ENCODE measurements around the gene FER. TPM values are rescaled to one million over a fixed set of nuclear protein-coding genes. Genes with fewer than 3 reads are reported as not detected.

Gene FER
- total RNA-seq, 2 experiments from 2014 or later, result 14.2 to 15.9 TPM

DNA sequence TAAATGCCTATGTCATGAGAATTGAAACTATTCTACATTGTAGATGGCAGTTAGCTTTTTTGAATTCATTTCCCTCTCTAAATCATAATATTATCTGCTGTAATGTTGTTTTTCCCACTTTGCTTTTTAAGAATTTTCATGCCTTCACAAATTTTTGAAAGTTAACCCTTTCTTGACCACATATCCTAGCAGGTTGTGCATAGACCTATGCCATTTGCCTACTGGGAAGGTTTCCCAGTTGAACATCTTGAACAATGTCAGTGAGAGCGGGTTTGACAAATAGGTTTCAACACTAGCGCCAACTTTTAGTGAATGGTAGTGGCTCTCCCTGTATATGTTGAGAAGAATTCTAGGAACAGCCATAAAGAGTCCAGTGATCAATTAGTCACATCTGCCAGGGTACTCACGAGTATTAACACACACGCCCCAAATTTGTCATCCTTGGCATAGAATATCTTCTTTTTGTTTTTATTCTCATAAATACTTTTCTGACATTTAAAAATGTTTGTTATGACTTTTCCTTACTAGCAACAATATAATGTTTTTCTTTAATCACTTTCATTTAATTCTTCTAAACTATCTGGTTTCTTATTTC lies 354.5 kb downstream of the FER start:
- H3K27ac Mint-ChIP-seq, result no peak overlapping the region
- H3K4me3 Mint-ChIP-seq, result no peak overlapping the region
- H3K27me3 ChIP-seq (ENCODE audit: control insufficient read depth in 1 of 2, insufficient read depth in 2 of 2, low read length in 2 of 2), result no peaks in the 10 kb centered on the region
- no peaks in the 10 kb centered on the region for H3K9me3 Mint-ChIP-seq
- H3K36me3 Mint-ChIP-seq (ENCODE audit: low read depth), result no peaks in the 10 kb centered on the region
- no peaks in the 10 kb centered on the region for H3K4me1 Mint-ChIP-seq (ENCODE audit: low read depth)
- CTCF ChIA-PET, result no interaction called here
- no peaks in the 10 kb centered on the region for H3K4me1 ChIP-seq (ENCODE audit: insufficient read depth, low read length)
- ATAC-seq (ENCODE audit: poor library complexity) (no peak), DNase-seq (no peak)
- no peak overlapping the region for H3K27ac ChIP-seq (ENCODE audit: low read depth in 1 of 2, low read length in 2 of 2)
- no peaks in the 10 kb centered on the region for H3K36me3 ChIP-seq (ENCODE audit: insufficient read depth, low read length)
- H3K9me3 ChIP-seq (ENCODE audit: control insufficient read depth in 1 of 2, insufficient read depth in 1 of 2, low read length in 2 of 2), result no peaks in the 10 kb centered on the region
- TF ChIP-seq, protein P1, sequence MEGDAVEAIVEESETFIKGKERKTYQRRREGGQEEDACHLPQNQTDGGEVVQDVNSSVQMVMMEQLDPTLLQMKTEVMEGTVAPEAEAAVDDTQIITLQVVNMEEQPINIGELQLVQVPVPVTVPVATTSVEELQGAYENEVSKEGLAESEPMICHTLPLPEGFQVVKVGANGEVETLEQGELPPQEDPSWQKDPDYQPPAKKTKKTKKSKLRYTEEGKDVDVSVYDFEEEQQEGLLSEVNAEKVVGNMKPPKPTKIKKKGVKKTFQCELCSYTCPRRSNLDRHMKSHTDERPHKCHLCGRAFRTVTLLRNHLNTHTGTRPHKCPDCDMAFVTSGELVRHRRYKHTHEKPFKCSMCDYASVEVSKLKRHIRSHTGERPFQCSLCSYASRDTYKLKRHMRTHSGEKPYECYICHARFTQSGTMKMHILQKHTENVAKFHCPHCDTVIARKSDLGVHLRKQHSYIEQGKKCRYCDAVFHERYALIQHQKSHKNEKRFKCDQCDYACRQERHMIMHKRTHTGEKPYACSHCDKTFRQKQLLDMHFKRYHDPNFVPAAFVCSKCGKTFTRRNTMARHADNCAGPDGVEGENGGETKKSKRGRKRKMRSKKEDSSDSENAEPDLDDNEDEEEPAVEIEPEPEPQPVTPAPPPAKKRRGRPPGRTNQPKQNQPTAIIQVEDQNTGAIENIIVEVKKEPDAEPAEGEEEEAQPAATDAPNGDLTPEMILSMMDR (IDR thresholded peaks at IDR 0.05), result no peak
- H3K27me3 Mint-ChIP-seq, result no peaks in the 10 kb centered on the region
- no peak overlapping the region for H3K4me3 ChIP-seq (ENCODE audit: low read length)
- intact Hi-C loops (cut with DNase I, micrococcal nuclease), result no loop called here
- POLR2A ChIA-PET, result no interaction called here

DNA sequence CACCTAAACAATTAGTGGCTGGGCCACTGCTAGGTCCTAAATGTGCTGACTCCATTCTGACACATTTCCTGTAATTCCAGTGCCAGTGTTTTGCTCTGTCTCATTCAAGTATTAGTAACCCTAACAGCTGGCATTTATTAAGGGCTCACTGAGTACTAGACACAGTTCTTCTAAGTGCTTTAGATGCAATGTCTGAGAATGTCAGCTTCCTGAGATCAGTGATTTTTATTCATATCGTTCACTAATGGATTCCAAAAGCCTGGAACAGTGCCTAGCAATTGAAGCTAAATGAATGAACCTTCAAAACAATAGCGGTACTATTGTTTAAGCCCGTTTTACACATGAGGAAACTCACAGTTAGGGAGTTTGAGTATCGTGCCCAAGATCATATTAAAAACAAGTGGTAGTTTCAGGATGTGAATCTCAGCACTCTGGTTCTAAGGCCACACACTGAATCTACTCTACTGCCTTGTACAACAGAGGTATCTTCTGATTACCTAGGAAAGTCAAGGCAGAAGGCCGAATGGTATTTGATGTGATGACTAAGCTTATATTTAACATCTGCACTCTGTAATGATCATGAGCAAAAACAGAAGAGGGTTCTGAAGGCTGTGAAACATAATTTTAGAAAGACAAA lies 358.1 kb downstream of the FER start:
- H3K36me3 ChIP-seq (ENCODE audit: insufficient read depth, low read length), result no peaks in the 10 kb centered on the region
- CTCF ChIA-PET, result no interaction called here
- H3K27ac Mint-ChIP-seq, result no peak overlapping the region
- H3K9me3 ChIP-seq (ENCODE audit: control insufficient read depth in 1 of 2, insufficient read depth in 1 of 2, low read length in 2 of 2), result no peaks in the 10 kb centered on the region
- TF ChIP-seq, protein P1 (IDR thresholded peaks at IDR 0.05), result no peak
- ATAC-seq (ENCODE audit: poor library complexity) (no peak), DNase-seq (no peak)
- POLR2A ChIA-PET, result no interaction called here
- intact Hi-C loops (cut with DNase I, micrococcal nuclease), result no loop called here
- H3K4me1 ChIP-seq (ENCODE audit: insufficient read depth, low read length), result no peaks in the 10 kb centered on the region
- H3K4me3 ChIP-seq (ENCODE audit: low read length), result no peak overlapping the region
- no peaks in the 10 kb centered on the region for H3K9me3 Mint-ChIP-seq
- no peak overlapping the region for H3K4me3 Mint-ChIP-seq
- no peaks in the 10 kb centered on the region for H3K27me3 Mint-ChIP-seq
- H3K4me1 Mint-ChIP-seq (ENCODE audit: low read depth), result no peaks in the 10 kb centered on the region
- H3K27me3 ChIP-seq (ENCODE audit: control insufficient read depth in 1 of 2, insufficient read depth in 2 of 2, low read length in 2 of 2), result no peaks in the 10 kb centered on the region
- H3K36me3 Mint-ChIP-seq (ENCODE audit: low read depth), result no peaks in the 10 kb centered on the region
- no peak overlapping the region for H3K27ac ChIP-seq (ENCODE audit: low read depth in 1 of 2, low read length in 2 of 2)

DNA sequence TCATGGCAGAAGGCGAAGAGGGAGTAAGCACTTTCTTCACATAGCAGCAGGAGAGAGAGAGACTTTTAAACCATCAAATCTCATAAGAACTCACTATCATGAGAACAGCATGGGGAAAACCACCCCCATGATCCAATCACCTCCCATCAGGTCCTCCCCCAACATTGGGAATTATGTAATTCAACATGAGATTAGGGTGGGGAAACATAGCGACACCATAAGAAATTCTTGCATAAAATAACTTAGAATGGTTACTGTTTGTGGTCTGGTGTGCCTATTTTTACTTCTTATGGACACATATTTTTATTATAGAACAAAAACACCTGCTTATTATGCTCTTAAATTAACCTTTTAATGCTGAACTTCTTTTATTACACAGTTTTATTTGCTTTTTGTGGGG lies 364.0 kb downstream of the FER start:
- no peaks in the 10 kb centered on the region for H3K36me3 Mint-ChIP-seq (ENCODE audit: low read depth)
- H3K27me3 Mint-ChIP-seq, result no peaks in the 10 kb centered on the region
- no peaks in the 10 kb centered on the region for H3K9me3 ChIP-seq (ENCODE audit: control insufficient read depth in 1 of 2, insufficient read depth in 1 of 2, low read length in 2 of 2)
- no peaks in the 10 kb centered on the region for H3K36me3 ChIP-seq (ENCODE audit: insufficient read depth, low read length)
- no peak overlapping the region for H3K4me3 ChIP-seq (ENCODE audit: low read length)
- H3K27ac Mint-ChIP-seq, result no peak overlapping the region
- TF ChIP-seq, protein P1 (IDR thresholded peaks at IDR 0.05), result no peak
- H3K4me1 ChIP-seq (ENCODE audit: insufficient read depth, low read length), result no peaks in the 10 kb centered on the region
- POLR2A ChIA-PET, result no interaction called here
- H3K4me3 Mint-ChIP-seq, result no peak overlapping the region
- H3K27me3 ChIP-seq (ENCODE audit: control insufficient read depth in 1 of 2, insufficient read depth in 2 of 2, low read length in 2 of 2), result no peaks in the 10 kb centered on the region
- ATAC-seq (ENCODE audit: poor library complexity), result no peak
- no peak for DNase-seq
- intact Hi-C loops (cut with DNase I, micrococcal nuclease), result loop anchor here in 1 of 2 experiments (5.0 kb wide), 1 partner anchor 1046 kb away; no protein-coding TSS in a partner anchor
- no peaks in the 10 kb centered on the region for H3K9me3 Mint-ChIP-seq
- CTCF ChIA-PET, result no interaction called here
- H3K27ac ChIP-seq (ENCODE audit: low read depth in 1 of 2, low read length in 2 of 2), result no peak overlapping the region
- no peaks in the 10 kb centered on the region for H3K4me1 Mint-ChIP-seq (ENCODE audit: low read depth)
